ENCODE data around the gene NHLH2. TPM values are rescaled to one million over a fixed set of nuclear protein-coding genes. Genes with fewer than 3 reads are reported as not detected.
A peak's percentile ranks its signal among the peaks of the same experiment; 100 is the strongest.

Gene NHLH2
- total and polyA plus RNA-seq, 8 donors, result not detected

GRCh38 chr1:115807723-115808122 is 33.2 kb downstream of the NHLH2 start:
- DNase-seq, result peak in 2 of 4 donors; percentile 37 to 71
- Histone ChIP-seq H3K4me1 (peaks cover 3 to 25% of the 10 kb centered on the region in 2 donors), H3K27me3 (no peaks in the 10 kb centered on the region), H3K36me3 (no peaks in the 10 kb centered on the region), H3K4me3 (no peak overlapping the region), H3K27ac (no peak overlapping the region), H3K9me3 (no peaks in the 10 kb centered on the region)
- intact Hi-C loops (cut with DNase I), result loop anchor here in 1 of 2 donors (5.0 kb wide), 1 partner anchor 175 kb away; no protein-coding TSS in a partner anchor
- peak; percentile 68 to 77 for TF ChIP-seq CTCF (IDR thresholded peaks at IDR 0.05)
- ATAC-seq, result peak; percentile 77

GRCh38 chr1:115805597-115805996 is 35.3 kb downstream of the NHLH2 start:
- no peaks in the 10 kb centered on the region for H3K9me3 ChIP-seq
- DNase-seq (no peak), ATAC-seq (no peak)
- no peak overlapping the region for H3K27ac ChIP-seq
- TF ChIP-seq CTCF (IDR thresholded peaks at IDR 0.05), result no peak
- H3K4me3 ChIP-seq, result no peak overlapping the region
- intact Hi-C loops (cut with DNase I), result loop anchor here in 1 of 2 donors (5.0 kb wide), 1 partner anchor 177 kb away; no protein-coding TSS in a partner anchor
- no peaks in the 10 kb centered on the region for H3K27me3 ChIP-seq
- H3K4me1 ChIP-seq, result peaks cover 0 to 25% of the 10 kb centered on the region in 2 donors
- H3K36me3 ChIP-seq, result no peaks in the 10 kb centered on the region

- no peaks in the 10 kb centered on the region for H3K27me3 ChIP-seq
- no peaks in the 10 kb centered on the region for H3K36me3 ChIP-seq
- H3K27ac ChIP-seq, result no peak overlapping the region
- H3K4me3 ChIP-seq, result no peak overlapping the region
- H3K9me3 ChIP-seq, result no peaks in the 10 kb centered on the region
- H3K4me1 ChIP-seq, result no peaks in the 10 kb centered on the region
- TF ChIP-seq CTCF (IDR thresholded peaks at IDR 0.05), result no peak
- DNase-seq, result no peak
- no peak for ATAC-seq
- intact Hi-C loops (cut with DNase I), result no loop called here
Measured at GRCh38 chr1:115802416-115802815, 38.5 kb downstream of the NHLH2 start.

GRCh38 chr1:115797486-115797885 is 43.4 kb downstream of the NHLH2 start:
- peaks cover 0 to 22% of the 10 kb centered on the region in 2 donors for H3K27me3 ChIP-seq
- H3K36me3 ChIP-seq, result no peaks in the 10 kb centered on the region
- no peaks in the 10 kb centered on the region for H3K9me3 ChIP-seq
- DNase-seq (no peak), ATAC-seq (no peak)
- H3K4me3 ChIP-seq, result no peak overlapping the region
- H3K4me1 ChIP-seq, result no peaks in the 10 kb centered on the region
- TF ChIP-seq CTCF (IDR thresholded peaks at IDR 0.05), result no peak
- H3K27ac ChIP-seq, result no peak overlapping the region
- intact Hi-C loops (cut with DNase I), result no loop called here

- no peak for TF ChIP-seq CTCF (IDR thresholded peaks at IDR 0.05)
- DNase-seq, result no peak
- no peak for ATAC-seq
Measured at GRCh38 chr1:115796897-115797296, 44.0 kb downstream of the NHLH2 start.

More at GRCh38 chr1:115796897-115797296, 44.0 kb downstream of the NHLH2 start:
- peaks cover 0 to 22% of the 10 kb centered on the region in 2 donors for H3K27me3 ChIP-seq
- no peaks in the 10 kb centered on the region for H3K4me1 ChIP-seq
- no peak overlapping the region for H3K27ac ChIP-seq
- no peak overlapping the region for H3K4me3 ChIP-seq
- no peaks in the 10 kb centered on the region for H3K9me3 ChIP-seq
- no peaks in the 10 kb centered on the region for H3K36me3 ChIP-seq
- intact Hi-C loops (cut with DNase I), result no loop called here

Data from left lung (tissue), 10 donors.